Bronchial epithelial cell (primary cell): ENCODE measurements around the gene INPP4B. TPM values are rescaled to one million over a fixed set of nuclear protein-coding genes. Genes with fewer than 3 reads are reported as not detected.

Experiments
- DNase-seq: peaks from one replicate; pipeline ENCODE4 v3.0.0-alpha.2; 2010; ENCODE audit warnings: low read depth
- FAIRE-seq: peaks from 2 replicates; lab custom pipeline; 2011; peaks lifted over from hg19 to GRCh38; lab: Jason Lieb, UNC
- H3K27me3 ChIP-seq: 2 replicates; pipeline ENCODE4 v1.5.1; 2011; ENCODE audit warnings: low read length; ENCODE audit not compliant: control insufficient read depth, insufficient read depth
- H3K36me3 ChIP-seq: 2 replicates; pipeline ENCODE4 v1.5.1; 2011; ENCODE audit warnings: low read length; ENCODE audit not compliant: control insufficient read depth, insufficient read depth
- H3K4me3 ChIP-seq: 2 replicates; pipeline ENCODE4 v1.5.1; 2011; ENCODE audit warnings: mild to moderate bottlenecking, low read depth, low read length, control low read depth
- CTCF ChIP-seq: IDR thresholded peaks from 2 replicates; pipeline ENCODE4 v1.5.1; 2011; ENCODE audit warnings: mild to moderate bottlenecking, moderate library complexity, low read length, control low read depth, inconsistent platforms; ENCODE audit not compliant: insufficient read depth, severe bottlenecking
- total RNA-seq: library from RNA; depleted of rRNA; stranded (reverse); fragments of >200 nt; gene quantifications from 2 replicates; pipeline ENCODE4 v1.2.1, GENCODE V29; 2014

Gene INPP4B
- total RNA-seq, 1 donor from 2014 or later, result 74.8 TPM

DNA sequence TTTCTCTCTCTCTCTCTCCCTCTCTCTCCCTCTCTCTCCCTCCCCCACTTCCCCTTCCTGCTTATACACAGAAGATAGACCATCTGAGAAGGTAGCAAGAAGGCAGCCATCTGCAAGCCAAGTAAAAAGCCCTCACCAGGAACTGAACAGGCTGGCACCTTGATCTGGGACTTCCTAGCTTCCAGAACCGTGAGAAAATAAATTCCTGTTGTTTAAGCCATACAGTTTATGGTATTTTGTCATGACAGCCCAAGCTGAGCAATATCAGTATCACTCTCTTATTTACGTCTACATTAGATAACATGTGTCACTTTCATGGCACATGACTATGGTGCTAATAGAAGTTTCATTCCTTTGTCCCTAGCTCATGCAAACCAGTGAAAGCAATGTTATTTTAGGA, 581.1 kb downstream of the INPP4B start:
- TF ChIP-seq CTCF, result no peak
- Histone ChIP-seq H3K27me3 (no peaks in the 10 kb centered on the region), H3K4me3 (no peak overlapping the region), H3K36me3 (no peaks in the 10 kb centered on the region)
- FAIRE-seq (no peak), DNase-seq (no peak)

- DNase-seq (no peak), FAIRE-seq (no peak)
- no peaks in the 10 kb centered on the region for H3K27me3 ChIP-seq
- H3K36me3 ChIP-seq, result no peaks in the 10 kb centered on the region
- no peak for TF ChIP-seq CTCF
- H3K4me3 ChIP-seq, result no peak overlapping the region
These were observed 583.1 kb downstream of the INPP4B start for GRCh38 chr4:142262956-142263355.

DNA sequence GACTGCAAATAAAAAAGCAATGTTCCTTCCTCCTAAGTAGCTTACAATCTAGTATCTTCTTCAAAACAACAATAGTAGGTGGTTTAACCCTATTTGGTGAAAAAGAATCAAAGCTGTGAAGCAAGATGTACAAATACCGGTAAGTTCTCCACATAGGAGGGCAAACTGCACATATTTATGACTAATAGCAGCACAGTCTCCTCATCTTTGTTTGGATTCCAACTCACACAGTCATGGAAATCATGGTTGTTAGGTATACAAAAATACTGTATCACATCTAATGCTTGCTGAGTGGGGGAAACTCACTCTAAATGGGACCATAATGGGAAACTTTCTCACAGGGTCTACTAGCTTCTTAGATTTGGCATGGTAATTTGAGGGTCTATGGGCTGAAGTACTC, 597.2 kb downstream of the INPP4B start:
- FAIRE-seq, result no peak
- Histone ChIP-seq H3K36me3 (no peaks in the 10 kb centered on the region), H3K27me3 (no peaks in the 10 kb centered on the region), H3K4me3 (no peak overlapping the region)
- TF ChIP-seq CTCF, result no peak
- DNase-seq, result peak; percentile 81

DNA sequence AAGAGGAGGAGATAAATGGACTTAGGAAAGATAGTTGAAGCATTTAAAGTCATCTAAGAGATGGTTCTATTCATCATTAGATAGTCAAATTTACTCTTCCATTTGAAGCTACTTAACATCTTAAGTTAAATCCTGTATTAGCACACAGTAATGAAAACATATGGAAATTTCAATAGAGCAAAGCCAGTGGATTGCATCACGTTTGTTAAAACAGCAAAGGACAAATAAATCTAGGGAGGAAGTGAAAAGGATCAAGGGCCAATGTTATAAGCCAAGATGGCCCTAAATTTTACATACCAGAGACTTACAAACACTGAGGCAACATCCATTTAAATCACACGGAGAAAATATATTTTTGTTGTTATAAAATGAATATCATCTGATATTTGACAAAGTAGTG, 602.8 kb downstream of the INPP4B start:
- Histone ChIP-seq H3K27me3 (no peaks in the 10 kb centered on the region), H3K36me3 (no peaks in the 10 kb centered on the region), H3K4me3 (no peak overlapping the region)
- DNase-seq (no peak), FAIRE-seq (no peak)
- TF ChIP-seq CTCF, result no peak

DNA sequence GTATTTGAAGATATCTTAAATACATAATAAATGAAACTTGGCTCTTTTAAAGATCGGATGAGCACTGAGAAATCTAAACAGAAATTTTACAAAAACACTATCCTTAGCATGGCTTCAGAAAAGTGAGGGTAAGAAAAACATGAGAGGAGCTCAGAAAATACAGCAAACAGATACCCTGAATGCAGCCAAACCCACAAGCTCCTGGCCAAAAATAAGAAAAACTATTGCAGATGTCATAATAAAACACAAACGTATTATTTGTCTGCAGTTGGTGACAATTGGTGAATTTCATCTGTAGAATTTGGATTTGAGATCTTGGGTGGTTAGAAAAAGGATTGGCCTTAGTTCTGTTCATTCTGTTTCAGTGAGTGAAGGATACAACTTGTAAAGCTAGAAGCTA, 603.9 kb downstream of the INPP4B start:
- FAIRE-seq (no peak), DNase-seq (no peak)
- no peak for TF ChIP-seq CTCF
- no peak overlapping the region for H3K4me3 ChIP-seq
- H3K36me3 ChIP-seq, result no peaks in the 10 kb centered on the region
- H3K27me3 ChIP-seq, result no peaks in the 10 kb centered on the region

- DNase-seq (peak; percentile 46), FAIRE-seq (no peak)
- Histone ChIP-seq H3K27me3 (no peaks in the 10 kb centered on the region), H3K4me3 (no peak overlapping the region), H3K36me3 (no peaks in the 10 kb centered on the region)
- no peak for TF ChIP-seq CTCF
These were observed 607.5 kb downstream of the INPP4B start for GRCh38 chr4:142238589-142238988.
